Activated CD4-positive, alpha-beta T cell treated with anti-CD3 and anti-CD28 coated beads, Interleukin-2, amount 50 U/mL, for 4 hours (primary cell): ENCODE measurements around the gene SERPINB6.
"Not testable (repeated sequence)": the region's sequence is repeated elsewhere in the genome, so short reads cannot be mapped to it uniquely, and the experiment has no call there.

Experiments used
- DNase-seq, 2 experiments: peaks; one replicate each; pipeline ENCODE4 v3.0.0-alpha.2; 2020

The SERPINB6 gene

GRCh38 chr6:2953098-2953497 lies 18.3 kb downstream of the SERPINB6 start:
- no peak for DNase-seq

DNA sequence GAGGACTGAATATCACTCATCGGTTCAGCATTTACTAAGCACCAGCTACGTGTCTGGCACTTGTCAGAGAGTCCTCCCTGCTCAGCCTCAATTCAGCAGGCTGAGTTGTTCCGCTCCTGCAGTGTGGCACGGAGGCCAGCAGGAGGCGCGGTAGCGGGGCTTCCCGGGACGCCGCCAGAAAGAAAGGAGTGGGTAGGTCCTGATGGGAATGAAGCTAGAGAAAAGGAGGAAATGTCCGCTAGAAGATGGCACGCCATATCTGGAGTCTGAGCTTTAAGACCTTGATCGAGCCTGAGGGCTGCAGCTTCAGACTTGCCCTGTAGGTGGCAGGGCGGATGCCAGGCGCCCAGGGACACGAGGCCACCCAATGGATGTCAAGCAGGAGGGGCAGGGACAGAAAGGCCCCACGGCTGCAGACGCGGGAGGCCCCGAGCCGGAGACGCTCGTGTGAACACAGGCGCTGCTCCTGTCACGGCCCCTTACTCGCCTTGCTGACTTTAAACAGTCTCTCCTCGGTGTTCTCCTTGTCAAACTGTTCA lies 18.7 kb downstream of the SERPINB6 start:
- DNase-seq, result peak; percentile 49 to 55

DNA sequence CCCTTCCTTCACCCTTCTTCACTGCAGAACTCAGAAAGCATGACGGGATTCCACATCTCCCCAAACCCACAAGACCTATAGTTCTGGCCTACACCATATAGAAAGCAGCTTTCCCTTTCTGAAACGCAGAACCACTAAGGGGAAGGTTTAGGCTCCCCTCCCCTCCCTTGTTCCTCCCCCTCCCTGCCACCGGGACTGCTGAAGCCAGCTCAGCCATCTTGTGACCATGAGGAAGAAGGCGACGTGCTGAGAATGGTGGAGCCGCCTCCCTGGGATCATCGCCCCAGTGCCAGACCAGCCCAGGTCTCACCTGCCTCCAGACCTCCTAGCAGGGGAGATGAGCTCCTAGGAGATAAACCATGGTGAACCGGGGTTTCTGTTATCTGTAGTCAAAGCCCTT lies 19.6 kb downstream of the SERPINB6 start:
- no peak for DNase-seq

DNA sequence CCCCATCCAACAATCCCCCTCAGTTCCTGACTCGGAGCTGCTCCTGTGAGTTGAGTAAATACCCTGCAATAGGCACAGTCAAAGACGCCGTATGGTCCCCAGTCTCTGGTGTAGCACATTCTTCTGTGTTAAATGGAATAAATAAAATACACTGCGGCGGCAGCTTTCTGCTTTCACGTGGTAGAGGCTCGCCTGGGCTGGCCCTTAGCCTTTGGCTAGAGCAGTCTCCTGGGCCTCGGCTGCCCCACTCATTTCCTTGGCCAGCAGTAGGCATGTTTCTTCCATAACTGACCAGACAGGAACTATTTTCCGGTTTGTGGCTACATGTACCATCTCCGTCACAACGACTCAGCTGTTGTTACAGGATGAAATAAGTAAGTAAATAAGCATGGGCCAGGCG lies 20.7 kb downstream of the SERPINB6 start:
- no peak for DNase-seq

DNA sequence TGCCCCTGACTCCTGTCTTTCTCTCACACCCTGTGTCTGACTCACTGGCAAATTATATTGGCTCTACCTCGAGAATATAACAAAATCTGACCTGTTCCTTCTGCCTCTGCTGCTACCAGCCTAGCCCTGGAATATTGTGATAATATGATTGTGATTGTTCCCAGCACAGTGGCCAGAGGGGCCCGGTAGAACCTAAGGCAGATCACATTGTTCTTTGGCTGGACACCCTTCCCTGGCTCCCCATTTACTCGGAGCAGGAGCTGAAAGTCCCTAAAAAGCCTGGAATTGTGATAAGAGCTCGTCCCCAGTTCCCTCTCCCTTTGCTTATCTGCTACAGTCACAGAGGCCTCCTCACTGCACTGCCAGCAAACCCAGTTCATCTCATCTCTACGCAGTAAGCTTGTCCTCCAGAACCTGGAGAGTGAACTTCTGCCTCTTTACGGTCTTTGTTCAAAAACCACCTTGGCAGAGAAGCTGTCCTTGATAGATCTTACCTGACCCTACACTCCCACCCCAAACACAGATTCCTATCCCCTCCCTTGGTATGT lies 21.8 kb downstream of the SERPINB6 start:
- no peak for DNase-seq

DNA sequence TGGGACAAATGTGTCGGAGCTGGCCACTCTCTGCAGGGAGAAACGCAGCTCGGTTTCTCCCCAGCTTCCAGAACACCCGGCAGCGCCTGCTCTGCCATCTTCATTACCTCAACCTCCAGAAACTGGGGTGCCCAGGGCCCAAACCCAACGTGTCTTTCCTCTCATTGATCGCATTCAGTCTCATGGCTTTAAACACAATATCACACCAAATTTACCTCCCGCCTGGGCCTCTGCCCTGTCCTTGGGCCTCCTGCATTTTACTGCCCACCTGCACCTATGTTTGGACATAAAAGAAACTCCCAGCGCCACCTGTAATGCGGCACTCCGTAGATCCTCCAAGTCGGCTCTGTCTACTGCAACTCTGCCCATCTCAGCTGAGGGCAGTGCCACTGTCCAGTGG lies 22.2 kb downstream of the SERPINB6 start:
- DNase-seq, result no peak

DNA sequence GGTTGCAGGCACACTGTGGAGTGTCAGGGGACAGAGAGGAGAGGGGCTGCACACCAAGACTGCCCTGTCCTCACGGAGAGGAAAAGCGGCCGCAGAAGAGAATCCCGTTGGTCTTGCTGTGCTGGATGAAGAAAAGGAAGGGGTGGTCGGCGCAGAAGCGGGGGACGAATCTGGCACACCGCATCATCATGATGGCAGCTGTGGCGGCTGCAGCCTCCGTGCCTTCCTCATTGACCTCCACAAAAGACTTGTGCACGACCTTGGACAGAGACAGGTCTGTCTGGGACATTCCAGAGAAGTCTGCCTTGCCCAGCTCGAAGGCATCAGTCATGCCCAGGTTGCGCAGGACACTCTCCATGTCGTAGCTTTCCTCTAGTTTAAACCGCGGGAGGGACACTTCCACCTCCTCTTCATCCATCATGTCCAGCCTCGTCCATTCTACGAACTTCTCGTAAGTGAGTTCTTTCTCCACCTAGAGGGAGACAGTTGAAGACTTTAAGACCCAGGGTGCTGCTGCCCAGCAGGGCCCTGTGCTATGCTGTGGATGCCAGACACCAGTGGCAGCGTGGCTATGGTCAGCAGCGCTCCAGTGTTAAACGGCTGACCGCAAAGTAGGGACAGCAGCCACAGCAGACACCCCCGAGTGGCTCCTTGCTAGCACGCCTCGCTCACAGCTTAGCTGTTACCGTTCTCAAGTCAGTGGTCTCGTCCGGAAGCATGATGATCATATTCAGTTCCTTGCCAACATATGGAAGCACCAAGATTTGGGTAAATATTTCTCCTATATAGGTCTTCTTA lies 22.9 kb downstream of the SERPINB6 start:
- DNase-seq, result no peak

DNA sequence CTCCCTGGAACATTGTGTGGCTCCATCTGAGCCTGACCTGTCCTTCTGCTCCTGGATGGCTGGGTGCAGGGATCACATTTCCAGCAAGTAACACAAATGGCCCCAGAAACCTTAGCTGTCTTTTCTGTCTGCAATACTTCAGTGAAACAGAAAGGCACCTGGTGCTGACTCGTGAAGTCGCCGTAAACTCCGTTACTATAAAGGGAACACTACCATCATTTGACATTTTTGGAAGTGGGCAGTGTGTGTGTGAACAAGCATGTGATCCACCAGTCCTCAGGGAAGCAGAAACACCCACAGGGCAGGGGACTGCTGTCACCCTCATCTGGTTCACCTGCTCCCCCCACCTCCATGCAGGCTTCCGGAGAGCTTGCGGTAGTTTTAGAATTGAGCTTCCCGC lies 23.9 kb downstream of the SERPINB6 start:
- no peak for DNase-seq

- DNase-seq, result no peak
Measured at GRCh38 chr6:2945153-2945452, 26.3 kb downstream of the SERPINB6 start.

- DNase-seq, result no peak
Measured at GRCh38 chr6:2944405-2945152, 26.8 kb downstream of the SERPINB6 start.

GRCh38 chr6:2943564-2943955 lies 27.8 kb downstream of the SERPINB6 start:
- DNase-seq, result no peak

DNA sequence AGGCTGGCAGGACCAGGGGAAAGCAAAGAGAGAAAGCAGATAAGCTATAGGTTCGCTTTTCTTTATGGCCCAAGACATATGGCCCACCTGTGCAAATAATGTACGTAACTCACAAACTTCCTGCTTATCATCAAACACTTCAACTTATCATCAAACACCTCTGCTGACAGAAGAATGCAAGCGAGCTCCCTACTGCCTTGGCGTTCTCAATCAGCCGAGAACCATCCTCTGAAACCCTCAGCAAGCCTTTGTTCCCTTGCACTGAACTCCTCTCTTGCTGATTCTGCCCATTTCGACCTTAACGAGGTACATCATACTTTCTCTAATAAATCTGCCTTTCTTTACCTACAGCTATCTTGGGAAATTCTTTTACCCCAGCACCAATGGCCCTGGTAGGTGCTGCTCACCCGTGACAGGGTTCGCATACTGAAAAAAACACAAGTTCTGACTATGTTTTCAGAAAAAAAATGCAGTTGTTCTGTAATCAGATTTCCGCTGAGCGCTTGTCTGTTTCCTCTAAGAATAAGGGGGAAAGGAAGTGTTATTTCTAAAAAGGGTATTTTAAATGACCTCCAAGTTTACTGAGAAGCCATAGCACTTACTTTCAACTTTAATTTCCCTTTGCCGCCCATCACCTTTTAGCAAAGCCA lies 28.3 kb downstream of the SERPINB6 start:
- DNase-seq, result no peak

DNA sequence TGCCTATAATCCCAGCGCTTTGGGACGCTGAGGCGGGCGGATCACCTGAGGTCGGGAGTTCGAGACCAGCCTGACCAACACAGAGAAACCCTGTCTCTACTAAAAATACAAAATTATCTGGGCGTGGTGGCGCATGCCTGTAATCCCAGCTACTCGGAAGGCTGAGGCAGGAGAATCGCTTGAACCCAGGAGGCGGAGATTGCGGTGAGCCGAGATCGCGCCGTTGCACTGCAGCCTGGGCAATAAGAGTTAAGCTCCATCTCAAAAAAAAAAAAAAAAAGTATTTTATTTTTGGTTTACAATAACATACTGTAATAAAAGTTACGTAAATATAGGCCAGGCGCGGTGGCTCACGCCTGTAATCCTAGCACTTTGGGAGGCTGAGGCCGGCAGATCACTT lies 29.3 kb downstream of the SERPINB6 start:
- not testable (repeated sequence) for DNase-seq

DNA sequence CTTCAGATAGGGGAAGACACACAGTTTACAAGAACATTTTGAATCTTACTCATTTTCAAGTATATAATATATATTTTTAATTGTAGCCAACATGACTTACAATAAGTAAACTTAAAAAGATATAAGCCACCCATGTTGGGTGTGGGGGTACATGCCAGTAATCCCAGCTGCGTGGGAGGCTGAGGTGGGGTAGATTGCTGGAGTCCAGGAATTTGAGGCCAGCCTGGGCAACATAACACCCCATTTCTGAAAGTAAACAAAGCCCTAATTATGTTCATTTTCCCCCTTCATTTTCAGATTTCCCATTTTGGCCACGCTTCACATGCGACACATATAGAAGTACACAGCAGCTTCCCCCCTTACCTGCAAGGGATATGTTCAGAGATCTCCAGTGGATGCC lies 30.5 kb downstream of the SERPINB6 start:
- DNase-seq, result no peak

GRCh38 chr6:2940010-2940850 lies 31.1 kb downstream of the SERPINB6 start:
- DNase-seq, result peak; percentile 59 to 67

GRCh38 chr6:2939315-2940009 lies 31.9 kb downstream of the SERPINB6 start:
- DNase-seq, result no peak

DNA sequence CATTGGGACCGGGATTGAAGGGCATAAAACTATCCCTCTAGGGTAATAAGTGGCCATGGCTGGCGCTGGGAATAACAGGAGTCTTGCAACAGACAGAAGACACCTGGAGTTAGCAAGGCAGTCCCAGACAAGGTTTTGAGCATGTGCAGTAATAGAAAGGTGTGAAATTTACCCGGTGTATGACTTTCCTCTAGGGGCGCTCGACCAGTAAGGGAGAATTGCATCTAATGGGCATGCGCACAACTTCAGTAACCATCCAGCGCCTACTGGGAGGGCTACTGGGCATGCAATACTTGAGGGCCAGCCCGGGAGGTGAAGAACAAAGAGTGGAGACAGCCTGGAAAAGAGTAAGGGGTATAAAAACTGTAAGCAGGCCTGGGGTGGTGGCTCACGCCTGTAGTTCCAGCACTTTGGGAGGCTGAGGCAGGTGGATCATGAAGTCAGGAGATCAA lies 32.7 kb downstream of the SERPINB6 start:
- no peak for DNase-seq

DNA sequence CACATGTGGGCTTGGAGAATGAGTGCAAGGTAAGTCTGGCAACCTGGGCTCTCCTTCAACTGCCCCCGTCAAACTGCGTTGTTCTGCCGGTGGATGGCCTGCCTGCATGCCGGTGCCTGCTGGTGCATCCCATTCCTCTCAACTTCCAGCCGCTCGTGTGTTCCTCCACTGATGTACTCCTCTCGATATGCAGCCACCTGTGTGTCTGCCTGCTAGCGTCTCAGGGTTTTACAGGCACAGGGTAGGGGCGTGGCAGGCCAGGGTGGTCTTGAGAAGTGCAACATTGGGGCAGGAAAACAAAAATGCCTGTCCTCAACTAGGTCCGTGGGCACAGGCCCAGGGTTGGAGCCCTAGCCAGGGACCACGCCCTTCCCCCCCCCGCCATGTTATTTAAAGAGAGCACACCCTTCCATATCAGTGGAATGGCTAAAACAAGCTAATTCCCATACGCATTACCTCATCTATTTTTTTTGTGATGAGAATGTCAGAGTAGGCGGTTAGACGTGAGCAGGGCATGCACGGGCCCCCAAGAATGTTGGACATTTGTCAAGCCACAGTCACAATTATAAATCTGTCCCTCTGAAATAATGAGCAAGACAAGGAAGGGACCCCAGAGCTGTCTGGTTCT lies 33.2 kb downstream of the SERPINB6 start:
- DNase-seq, result no peak

- no peak for DNase-seq
Measured at GRCh38 chr6:2937627-2938003, 33.8 kb downstream of the SERPINB6 start.

DNA sequence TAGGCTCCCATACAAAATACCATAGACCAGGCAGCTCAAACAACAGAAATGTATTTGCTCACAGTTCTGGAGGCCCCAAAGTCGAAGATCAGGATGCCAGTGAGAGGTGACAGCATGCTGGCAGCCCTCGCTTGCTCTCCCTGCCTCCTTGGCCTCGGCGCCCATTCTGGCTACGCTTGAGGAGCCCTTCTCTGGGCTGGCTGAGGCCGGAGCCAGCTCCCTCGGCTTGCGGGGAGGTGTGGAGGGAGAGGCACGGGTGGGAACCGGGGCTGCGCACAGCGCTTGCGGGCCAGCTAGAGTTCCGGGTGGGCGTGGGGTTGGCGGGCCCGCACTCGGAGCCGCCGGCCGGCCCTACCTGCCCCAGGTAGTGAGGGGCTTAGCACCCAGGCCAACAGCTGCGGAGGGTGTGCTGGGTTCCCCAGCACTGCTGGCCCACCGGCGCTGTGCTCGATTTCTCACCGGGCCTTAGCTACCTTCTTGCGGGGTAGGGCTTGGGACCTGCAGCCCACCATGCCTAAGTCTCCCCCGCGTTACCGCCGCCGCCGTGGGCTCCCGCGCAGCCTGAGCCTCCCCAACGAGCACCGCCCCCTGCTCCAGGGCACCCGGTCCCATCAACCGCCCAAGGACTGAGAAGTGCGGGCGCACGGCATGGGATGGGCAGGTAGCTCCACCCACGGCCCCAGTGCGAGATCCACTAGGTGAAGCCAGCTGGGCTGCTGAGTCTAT lies 35.6 kb downstream of the SERPINB6 start:
- no peak for DNase-seq

DNA sequence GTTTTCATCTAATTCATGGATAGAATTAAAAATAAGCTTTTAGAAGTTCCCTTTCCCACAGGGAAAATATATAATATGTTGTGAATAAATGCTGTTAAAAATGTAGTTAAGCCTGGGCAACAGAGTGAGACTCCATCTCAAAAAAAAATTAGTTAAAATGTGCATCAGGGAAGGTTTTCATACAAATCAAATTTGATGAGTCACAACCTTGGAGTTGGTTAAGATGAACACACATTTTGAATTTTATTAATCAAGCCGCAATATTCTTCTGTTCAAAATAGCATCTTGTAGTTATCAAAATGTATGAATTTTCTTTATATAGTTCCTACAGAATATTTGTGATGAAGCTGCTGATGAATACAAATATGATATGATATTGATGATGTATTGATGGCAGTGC lies 37.3 kb downstream of the SERPINB6 start:
- no peak for DNase-seq
